KMS-11 (cell line): ENCODE measurements around the gene ZNF146.
"Not testable (repeated sequence)": the region's sequence is repeated elsewhere in the genome, so short reads cannot be mapped to it uniquely, and the experiment has no call there.

Experiments used
- H2AFZ ChIP-seq: fragments of 200-600 bp; sonication (generic); 2 replicates; pipeline ENCODE4 v1.6.1; 2016; ENCODE audit warnings: antibody characterized with exemption, mixed run types, low read depth
- H3K27ac ChIP-seq: fragments of 200-600 bp; sonication (generic); 2 replicates; pipeline ENCODE4 v1.6.1; 2016; ENCODE audit warnings: mild to moderate bottlenecking, mixed run types
- H3K27me3 ChIP-seq: fragments of 200-600 bp; sonication (generic); 2 replicates; pipeline ENCODE4 v1.6.1; 2017; ENCODE audit warnings: mild to moderate bottlenecking, low read depth, mixed run types, moderate library complexity; ENCODE audit not compliant: insufficient read depth
- H3K36me3 ChIP-seq: fragments of 200-600 bp; sonication (generic); 2 replicates; pipeline ENCODE4 v1.6.1; 2017; ENCODE audit warnings: mild to moderate bottlenecking, mixed run types; ENCODE audit not compliant: insufficient read depth
- H3K4me1 ChIP-seq: fragments of 200-600 bp; sonication (generic); 2 replicates; pipeline ENCODE4 v1.6.1; 2016; ENCODE audit warnings: mild to moderate bottlenecking, low read depth, mixed run types; ENCODE audit not compliant: poor library complexity, severe bottlenecking
- H3K4me2 ChIP-seq: fragments of 200-600 bp; sonication (generic); 2 replicates; pipeline ENCODE4 v1.7.0; 2016; ENCODE audit warnings: mild to moderate bottlenecking, mixed run types
- H3K4me3 ChIP-seq: fragments of 200-600 bp; sonication (generic); IDR thresholded peaks from 2 replicates; pipeline ENCODE4 v1.6.1; 2017; ENCODE audit warnings: low read depth, low read length, mixed read lengths; ENCODE audit not compliant: insufficient read depth
- H3K79me2 ChIP-seq: fragments of 200-600 bp; sonication (generic); 2 replicates; pipeline ENCODE4 v1.6.1; 2016; ENCODE audit warnings: low read depth, mixed run types; ENCODE audit not compliant: insufficient read depth
- H3K9ac ChIP-seq: fragments of 200-600 bp; sonication (generic); 2 replicates; pipeline ENCODE4 v1.6.1; 2016; ENCODE audit warnings: mild to moderate bottlenecking, mixed run types
- H4K20me1 ChIP-seq: fragments of 200-600 bp; sonication (generic); 2 replicates; pipeline ENCODE4 v1.6.1; 2016; ENCODE audit warnings: mild to moderate bottlenecking, mixed run types; ENCODE audit not compliant: insufficient read depth
- TF ChIP-seq, protein P1 (sequence below): fragments of 200-600 bp; sonication (generic); conservative IDR thresholded peaks from 2 replicates; pipeline ENCODE4 v1.6.1; 2017; ENCODE audit warnings: low read depth, mild to moderate bottlenecking, antibody characterized with exemption, low read length, moderate library complexity, mixed read lengths

Gene ZNF146

GRCh38 chr19:36265856-36266374, 51.0 kb downstream of the ZNF146 start:
- no peaks in the 10 kb centered on the region for H3K4me1 ChIP-seq
- H2AFZ ChIP-seq, result no peak overlapping the region
- H3K36me3 ChIP-seq, result no peaks in the 10 kb centered on the region
- no peaks in the 10 kb centered on the region for H3K79me2 ChIP-seq
- H3K9ac ChIP-seq, result no peak overlapping the region
- H4K20me1 ChIP-seq, result no peaks in the 10 kb centered on the region
- TF ChIP-seq, protein P1, sequence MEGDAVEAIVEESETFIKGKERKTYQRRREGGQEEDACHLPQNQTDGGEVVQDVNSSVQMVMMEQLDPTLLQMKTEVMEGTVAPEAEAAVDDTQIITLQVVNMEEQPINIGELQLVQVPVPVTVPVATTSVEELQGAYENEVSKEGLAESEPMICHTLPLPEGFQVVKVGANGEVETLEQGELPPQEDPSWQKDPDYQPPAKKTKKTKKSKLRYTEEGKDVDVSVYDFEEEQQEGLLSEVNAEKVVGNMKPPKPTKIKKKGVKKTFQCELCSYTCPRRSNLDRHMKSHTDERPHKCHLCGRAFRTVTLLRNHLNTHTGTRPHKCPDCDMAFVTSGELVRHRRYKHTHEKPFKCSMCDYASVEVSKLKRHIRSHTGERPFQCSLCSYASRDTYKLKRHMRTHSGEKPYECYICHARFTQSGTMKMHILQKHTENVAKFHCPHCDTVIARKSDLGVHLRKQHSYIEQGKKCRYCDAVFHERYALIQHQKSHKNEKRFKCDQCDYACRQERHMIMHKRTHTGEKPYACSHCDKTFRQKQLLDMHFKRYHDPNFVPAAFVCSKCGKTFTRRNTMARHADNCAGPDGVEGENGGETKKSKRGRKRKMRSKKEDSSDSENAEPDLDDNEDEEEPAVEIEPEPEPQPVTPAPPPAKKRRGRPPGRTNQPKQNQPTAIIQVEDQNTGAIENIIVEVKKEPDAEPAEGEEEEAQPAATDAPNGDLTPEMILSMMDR, result no peak
- H3K4me2 ChIP-seq, result no peak overlapping the region
- H3K4me3 ChIP-seq, result no peak overlapping the region
- no peaks in the 10 kb centered on the region; the same call in 1 of the 2 replicates for H3K27me3 ChIP-seq
- no peak overlapping the region for H3K27ac ChIP-seq

DNA sequence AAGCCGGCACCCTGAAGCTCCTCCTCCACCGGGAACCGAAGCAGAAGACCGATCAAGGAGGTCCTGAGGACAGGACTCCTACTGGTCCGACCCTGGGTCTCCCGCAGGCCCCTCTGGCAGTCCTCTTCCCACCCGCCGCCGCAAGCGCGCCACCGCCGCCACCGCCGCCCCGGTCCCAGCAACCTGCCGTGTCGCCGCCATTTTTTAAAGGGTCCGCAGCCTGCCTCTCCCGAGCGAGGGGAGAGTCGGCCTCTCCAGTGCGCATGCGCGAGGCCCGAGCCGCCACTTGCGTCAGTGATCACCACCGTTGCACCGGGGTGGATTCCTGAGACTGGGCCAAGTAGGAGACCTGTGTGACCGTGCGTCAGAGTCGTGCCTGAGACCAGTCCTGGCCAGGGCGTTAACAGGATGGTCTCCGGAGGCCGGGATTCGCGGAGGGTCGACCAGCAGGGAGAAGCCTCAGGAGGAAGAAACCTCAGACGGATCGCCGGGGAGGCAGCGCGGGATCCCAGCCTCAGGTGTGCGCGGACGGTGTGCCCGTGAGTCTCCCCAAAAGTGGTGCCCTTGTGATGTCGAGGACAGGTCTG, 51.6 kb downstream of the ZNF146 start:
- Histone ChIP-seq H4K20me1 (no peaks in the 10 kb centered on the region), H3K4me1 (no peaks in the 10 kb centered on the region), H2AFZ (no peak overlapping the region), H3K9ac (no peak overlapping the region), H3K4me3 (no peak overlapping the region), H3K27me3 (no peaks in the 10 kb centered on the region; the same call in 1 of the 2 replicates), H3K79me2 (no peaks in the 10 kb centered on the region), H3K4me2 (no peak overlapping the region), H3K36me3 (no peaks in the 10 kb centered on the region), H3K27ac (no peak overlapping the region)
- TF ChIP-seq, protein P1, result no peak

DNA sequence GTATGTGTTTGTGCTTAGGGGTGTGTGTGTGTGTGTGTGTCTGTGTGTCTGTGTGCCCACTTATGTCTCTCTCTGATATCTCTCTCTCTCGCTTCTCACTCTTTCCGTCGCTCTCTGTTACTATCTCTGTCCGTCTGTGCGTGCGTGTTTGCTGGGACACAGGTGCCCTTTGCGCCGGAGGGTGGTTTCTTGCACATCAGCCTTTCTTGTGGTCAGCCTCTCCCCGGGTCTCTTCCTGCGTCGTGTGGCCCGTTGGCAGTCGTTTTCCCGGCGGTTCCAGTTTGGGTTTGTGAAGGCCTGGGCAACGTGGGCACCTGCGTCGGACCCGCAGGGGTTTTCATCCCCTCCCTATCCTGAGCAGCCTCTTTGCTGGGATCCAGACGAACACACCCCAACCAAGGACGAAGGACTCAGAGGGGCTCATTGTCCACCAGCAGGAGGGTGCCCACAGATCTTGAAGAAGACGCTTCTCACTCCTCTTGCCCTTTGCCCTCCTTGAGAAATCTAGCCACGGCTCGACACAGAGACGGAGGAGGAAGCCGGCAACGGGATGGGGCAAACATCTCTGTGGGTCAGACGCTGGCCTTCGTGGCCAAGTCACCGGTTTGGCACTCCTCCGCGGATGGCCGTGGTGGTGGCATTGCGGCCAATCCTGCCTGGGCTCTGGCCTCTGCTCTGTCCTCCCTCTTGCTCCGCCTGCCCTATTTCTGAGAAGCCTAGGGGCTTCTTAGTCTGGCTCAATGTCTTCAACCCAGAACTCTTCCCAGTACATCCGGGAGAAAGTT, 52.3 kb downstream of the ZNF146 start:
- TF ChIP-seq, protein P1, result no peak
- Histone ChIP-seq H3K36me3 (no peaks in the 10 kb centered on the region), H2AFZ (no peak overlapping the region), H3K4me2 (no peak overlapping the region), H3K4me1 (no peaks in the 10 kb centered on the region), H3K79me2 (no peaks in the 10 kb centered on the region), H3K27ac (no peak overlapping the region), H4K20me1 (no peaks in the 10 kb centered on the region), H3K9ac (no peak overlapping the region), H3K27me3 (no peaks in the 10 kb centered on the region; the same call in 1 of the 2 replicates), H3K4me3 (no peak overlapping the region)

DNA sequence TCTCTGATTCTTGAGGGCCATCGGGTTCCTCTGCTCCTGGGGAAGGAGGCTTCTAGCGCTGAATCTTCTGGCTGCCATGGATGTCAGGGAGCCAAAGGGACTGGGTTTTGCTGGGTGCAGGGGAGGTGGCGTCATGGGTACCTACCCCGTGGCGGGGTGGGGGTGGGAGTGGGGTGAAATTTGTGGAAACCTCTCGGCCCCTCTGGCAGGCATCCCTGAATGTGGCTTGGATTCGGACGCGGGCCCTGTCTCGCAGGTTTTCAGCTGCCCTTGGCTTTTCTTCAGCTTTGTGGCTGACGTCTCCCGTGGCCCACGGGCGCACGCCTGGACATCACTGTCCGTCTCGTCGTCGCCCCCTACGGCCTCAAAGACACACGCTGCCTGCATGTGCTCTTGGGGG, 53.2 kb downstream of the ZNF146 start:
- H4K20me1 ChIP-seq, H3K79me2 ChIP-seq, H3K27ac ChIP-seq, H3K4me1 ChIP-seq, H3K36me3 ChIP-seq, H3K4me2 ChIP-seq, H3K4me3 ChIP-seq, H3K27me3 ChIP-seq, H3K9ac ChIP-seq, H2AFZ ChIP-seq: not testable (repeated sequence)

- not testable (repeated sequence) for H3K9ac ChIP-seq, H2AFZ ChIP-seq, H3K4me1 ChIP-seq, H3K27ac ChIP-seq, H3K79me2 ChIP-seq, H3K36me3 ChIP-seq, H4K20me1 ChIP-seq, H3K27me3 ChIP-seq, H3K4me2 ChIP-seq, H3K4me3 ChIP-seq
These were observed 53.7 kb downstream of the ZNF146 start for GRCh38 chr19:36268591-36268990.

DNA sequence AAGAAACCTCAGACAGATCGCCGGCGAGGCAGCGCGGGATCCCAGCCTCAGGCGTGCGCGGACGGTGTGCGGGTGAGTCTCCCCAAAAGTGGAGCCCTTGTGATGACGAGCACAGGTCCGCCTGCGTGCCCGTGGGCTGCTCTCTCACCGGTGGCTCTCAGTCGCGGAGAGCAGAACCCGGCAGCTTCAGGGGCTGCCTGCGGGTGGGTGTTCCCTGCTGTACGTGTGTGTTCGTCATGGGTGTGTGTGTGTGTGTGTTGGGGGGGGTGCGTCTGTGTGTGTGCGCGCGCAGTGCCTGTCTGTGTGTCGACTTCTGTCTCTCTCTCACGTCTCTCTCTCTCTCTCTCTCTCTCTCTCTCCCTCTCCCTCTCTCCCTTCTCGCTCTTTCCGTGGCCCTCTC, 54.4 kb downstream of the ZNF146 start:
- H3K27ac ChIP-seq, H2AFZ ChIP-seq, H3K4me3 ChIP-seq, H4K20me1 ChIP-seq, H3K4me1 ChIP-seq, H3K4me2 ChIP-seq, H3K9ac ChIP-seq, H3K79me2 ChIP-seq, H3K27me3 ChIP-seq, H3K36me3 ChIP-seq: not testable (repeated sequence)
